Measurements from ENCODE around the gene ZNF236.

ZNF236 gene

GRCh38 chr18:76972846-76973519 is 150.6 kb downstream of the ZNF236 start:
- no peak for DNase-seq (ENCODE audit: low read depth in 2 of 2)

GRCh38 chr18:76973520-76974266 is 151.3 kb downstream of the ZNF236 start:
- DNase-seq (ENCODE audit: low read depth in 2 of 2): no peak

GRCh38 chr18:76974386-76974785 is 152.0 kb downstream of the ZNF236 start:
- no peak for DNase-seq (ENCODE audit: low read depth in 2 of 2)

- DNase-seq (ENCODE audit: low read depth in 2 of 2): no peak
These were observed 153.3 kb downstream of the ZNF236 start for GRCh38 chr18:76975577-76976110.

GRCh38 chr18:76977108-76977621 is 154.8 kb downstream of the ZNF236 start:
- DNase-seq (ENCODE audit: low read depth in 2 of 2): no peak

GRCh38 chr18:76977684-76978232 is 155.4 kb downstream of the ZNF236 start:
- no peak for DNase-seq (ENCODE audit: low read depth in 2 of 2)

- DNase-seq (ENCODE audit: low read depth in 2 of 2): no peak
These were observed 156.3 kb downstream of the ZNF236 start for GRCh38 chr18:76978616-76979015.

GRCh38 chr18:76979111-76979751 is 156.9 kb downstream of the ZNF236 start:
- DNase-seq (ENCODE audit: low read depth in 2 of 2): no peak

- DNase-seq (ENCODE audit: low read depth in 2 of 2): no peak
These were observed 157.5 kb downstream of the ZNF236 start for GRCh38 chr18:76979906-76980305.

- DNase-seq (ENCODE audit: low read depth in 2 of 2): no peak
These were observed 158.5 kb downstream of the ZNF236 start for GRCh38 chr18:76980663-76981395.

- DNase-seq (ENCODE audit: low read depth in 2 of 2): no peak
These were observed 159.1 kb downstream of the ZNF236 start for GRCh38 chr18:76981396-76981968.

GRCh38 chr18:76982038-76982437 is 159.7 kb downstream of the ZNF236 start:
- DNase-seq (ENCODE audit: low read depth in 2 of 2): no peak

- DNase-seq (ENCODE audit: low read depth in 2 of 2): peak; percentile 16 to 18
These were observed 160.7 kb downstream of the ZNF236 start for GRCh38 chr18:76982841-76983583.

- no peak for DNase-seq (ENCODE audit: low read depth in 2 of 2)
These were observed 161.3 kb downstream of the ZNF236 start for GRCh38 chr18:76983613-76984051.

GRCh38 chr18:76984193-76985155 is 162.1 kb downstream of the ZNF236 start:
- DNase-seq (ENCODE audit: low read depth in 2 of 2): no peak

- DNase-seq (ENCODE audit: low read depth in 2 of 2): no peak
These were observed 163.0 kb downstream of the ZNF236 start for GRCh38 chr18:76985156-76985950.

- DNase-seq (ENCODE audit: low read depth in 2 of 2): no peak
These were observed 163.5 kb downstream of the ZNF236 start for GRCh38 chr18:76985951-76986236.

- no peak for DNase-seq (ENCODE audit: low read depth in 2 of 2)
These were observed 164.0 kb downstream of the ZNF236 start for GRCh38 chr18:76986406-76986805.

Data from fibroblast of skin of left biceps (primary cell).